Thoracic aorta (tissue), 2 donors: ENCODE measurements around the gene ARHGAP8. TPM values are rescaled to one million over a fixed set of nuclear protein-coding genes. Genes with fewer than 3 reads are reported as not detected.

Experiments
- ATAC-seq: fragments of 150-250 bp; one replicate; pipeline ENCODE4 v1.8.0; 2017; ENCODE audit warnings: low read depth; ENCODE audit not compliant: insufficient number of reproducible peaks, low FRiP score
- DNase-seq: peaks from one replicate; pipeline ENCODE4 v3.0.0-alpha.2; 2020; ENCODE audit warnings: low spot score
- H3K27ac ChIP-seq, 2 donors: fragments of 200-600 bp; sonication (generic); 1 replicate in 1 of 2; 2 replicates in 1 of 2; pipeline ENCODE4 v1.5.1; 2016; ENCODE audit warnings: mild to moderate bottlenecking in 2 of 2, moderate library complexity in 2 of 2
- H3K27me3 ChIP-seq: fragments of 200-600 bp; sonication (generic); replicated peaks from 2 replicates; pipeline ENCODE4 v1.6.0; 2016; ENCODE audit warnings: mild to moderate bottlenecking; ENCODE audit not compliant: insufficient read depth
- H3K36me3 ChIP-seq: fragments of 200-600 bp; sonication (generic); one replicate; pipeline ENCODE4 v1.5.1; 2016
- H3K4me1 ChIP-seq, 2 donors: fragments of 200-600 bp; sonication (generic); 1 replicate in 1 of 2; 2 replicates in 1 of 2; pipeline versions ENCODE4 v1.5.1 to v1.6.0; 2016; ENCODE audit warnings: low read depth in 2 of 2, mild to moderate bottlenecking in 1 of 2; ENCODE audit not compliant: control insufficient read depth in 1 of 2
- H3K4me3 ChIP-seq: fragments of 200-600 bp; sonication (generic); 2 replicates; pipeline ENCODE4 v1.5.1; 2016; ENCODE audit warnings: mild to moderate bottlenecking
- H3K9me3 ChIP-seq: fragments of 200-600 bp; sonication (generic); 2 replicates; pipeline ENCODE4 v1.5.1; 2016
- total RNA-seq, 2 donors: library from RNA; depleted of rRNA; stranded (reverse); fragments of >200 nt; gene quantifications; one replicate each; pipeline versions ENCODE4 v1.1.0 to v1.2.3, GENCODE V29; 2016
- TF ChIP-seq, protein P1 (sequence below): fragments of 200-600 bp; sonication (generic); IDR thresholded peaks from one replicate; pipeline ENCODE4 v1.5.1; 2019; ENCODE audit warnings: antibody characterized with exemption

Gene ARHGAP8
- total RNA-seq, 2 donors from 2014 or later = 1.2 to 4.0 TPM

DNA sequence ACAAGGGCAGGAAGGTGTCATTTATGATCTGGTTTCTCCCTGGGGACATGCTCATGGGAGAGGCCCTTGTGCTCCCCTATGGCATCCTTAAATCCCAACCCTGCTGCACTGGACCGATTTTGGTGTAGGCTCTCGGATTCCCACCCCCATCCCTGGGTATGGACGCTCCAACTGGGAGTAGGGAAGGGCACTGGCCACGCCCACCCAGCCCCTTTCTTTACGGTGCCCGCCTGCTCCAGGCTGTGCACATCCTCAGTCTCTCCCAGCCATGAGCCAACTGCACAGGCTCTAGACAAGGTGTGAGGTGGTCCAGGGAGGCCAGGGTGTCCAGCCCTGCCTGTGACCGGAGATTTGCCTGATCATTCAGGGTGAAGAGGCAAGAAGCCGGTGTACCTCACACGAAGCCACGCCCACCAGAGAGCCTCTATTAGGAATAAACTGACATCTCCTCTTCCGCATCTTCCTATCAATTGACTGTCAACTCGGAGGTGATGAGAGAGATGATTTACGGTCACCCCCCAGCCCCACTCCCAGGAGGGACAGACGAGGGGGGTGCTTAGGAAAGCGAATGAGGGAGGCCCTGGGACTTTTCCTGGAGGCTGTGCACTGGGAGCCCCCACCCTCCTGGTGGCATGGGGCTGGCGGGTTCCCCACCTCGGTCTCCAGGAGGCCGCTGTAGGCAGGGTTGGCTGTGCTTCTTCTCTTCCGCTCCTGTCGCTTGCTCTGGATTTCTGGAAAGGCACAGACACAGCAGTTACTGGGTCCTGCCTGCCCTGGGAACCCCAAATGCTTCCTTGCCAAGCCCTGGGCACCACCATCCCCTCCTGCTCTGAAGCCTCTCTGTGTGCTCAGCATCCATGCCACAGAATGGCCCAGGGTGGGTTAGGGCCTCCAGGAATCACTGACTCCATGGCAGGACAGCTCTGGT, 140.7 kb downstream of the ARHGAP8 start:
- no peaks in the 10 kb centered on the region for H3K9me3 ChIP-seq
- DNase-seq (no peak), ATAC-seq (no peak)
- TF ChIP-seq, protein P1, sequence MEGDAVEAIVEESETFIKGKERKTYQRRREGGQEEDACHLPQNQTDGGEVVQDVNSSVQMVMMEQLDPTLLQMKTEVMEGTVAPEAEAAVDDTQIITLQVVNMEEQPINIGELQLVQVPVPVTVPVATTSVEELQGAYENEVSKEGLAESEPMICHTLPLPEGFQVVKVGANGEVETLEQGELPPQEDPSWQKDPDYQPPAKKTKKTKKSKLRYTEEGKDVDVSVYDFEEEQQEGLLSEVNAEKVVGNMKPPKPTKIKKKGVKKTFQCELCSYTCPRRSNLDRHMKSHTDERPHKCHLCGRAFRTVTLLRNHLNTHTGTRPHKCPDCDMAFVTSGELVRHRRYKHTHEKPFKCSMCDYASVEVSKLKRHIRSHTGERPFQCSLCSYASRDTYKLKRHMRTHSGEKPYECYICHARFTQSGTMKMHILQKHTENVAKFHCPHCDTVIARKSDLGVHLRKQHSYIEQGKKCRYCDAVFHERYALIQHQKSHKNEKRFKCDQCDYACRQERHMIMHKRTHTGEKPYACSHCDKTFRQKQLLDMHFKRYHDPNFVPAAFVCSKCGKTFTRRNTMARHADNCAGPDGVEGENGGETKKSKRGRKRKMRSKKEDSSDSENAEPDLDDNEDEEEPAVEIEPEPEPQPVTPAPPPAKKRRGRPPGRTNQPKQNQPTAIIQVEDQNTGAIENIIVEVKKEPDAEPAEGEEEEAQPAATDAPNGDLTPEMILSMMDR = no peak
- no peaks in the 10 kb centered on the region for H3K4me1 ChIP-seq
- no peak overlapping the region for H3K27ac ChIP-seq
- no peak overlapping the region for H3K4me3 ChIP-seq
- H3K36me3 ChIP-seq = no peaks in the 10 kb centered on the region
- no peaks in the 10 kb centered on the region for H3K27me3 ChIP-seq

DNA sequence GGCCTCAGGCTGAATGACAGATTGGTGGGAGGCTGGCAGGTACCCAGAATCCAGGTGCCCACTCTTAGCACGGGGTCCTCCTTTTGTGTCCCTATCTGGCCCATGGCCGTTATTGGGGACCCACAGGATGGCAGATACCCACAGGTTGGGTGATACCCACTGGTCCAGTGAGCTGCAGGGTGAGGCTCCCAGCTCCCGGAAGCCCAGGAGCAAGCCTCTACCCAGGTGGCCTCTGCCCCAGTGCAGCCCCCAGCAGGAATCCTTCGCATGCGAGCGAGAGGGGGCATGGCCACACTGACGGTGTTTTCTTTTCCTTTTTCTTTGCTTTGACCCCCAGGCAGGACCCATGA, 141.3 kb downstream of the ARHGAP8 start:
- no peak for ATAC-seq
- H3K27ac ChIP-seq = no peak overlapping the region
- no peaks in the 10 kb centered on the region for H3K36me3 ChIP-seq
- H3K4me1 ChIP-seq = no peaks in the 10 kb centered on the region
- TF ChIP-seq, protein P1 = no peak
- H3K9me3 ChIP-seq = no peaks in the 10 kb centered on the region
- DNase-seq = no peak
- H3K4me3 ChIP-seq = no peak overlapping the region
- H3K27me3 ChIP-seq = no peaks in the 10 kb centered on the region

DNA sequence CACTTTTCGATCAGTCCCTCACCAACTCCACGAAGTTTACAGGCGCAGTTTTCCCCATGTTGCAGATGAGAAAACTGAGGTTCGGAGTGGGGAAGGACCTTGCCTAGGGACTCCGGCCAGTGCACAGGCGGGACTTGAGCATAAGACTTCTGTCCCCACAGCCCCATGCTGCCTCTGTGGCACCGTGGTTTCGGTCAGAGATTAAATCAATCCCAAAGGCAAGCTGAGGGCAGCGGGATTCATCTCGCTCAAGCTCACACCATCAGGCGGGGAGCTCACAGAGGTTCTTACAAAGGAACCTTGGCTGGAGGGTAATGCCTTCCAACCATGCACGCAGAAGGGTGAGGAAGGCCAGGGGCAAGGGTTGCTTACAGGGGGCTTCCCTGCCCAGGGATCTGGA, 141.9 kb downstream of the ARHGAP8 start:
- no peaks in the 10 kb centered on the region for H3K27me3 ChIP-seq
- TF ChIP-seq, protein P1 = no peak
- ATAC-seq (no peak), DNase-seq (no peak)
- no peaks in the 10 kb centered on the region for H3K9me3 ChIP-seq
- H3K4me3 ChIP-seq = no peak overlapping the region
- H3K4me1 ChIP-seq = no peaks in the 10 kb centered on the region
- H3K36me3 ChIP-seq = no peaks in the 10 kb centered on the region
- no peak overlapping the region for H3K27ac ChIP-seq

DNA sequence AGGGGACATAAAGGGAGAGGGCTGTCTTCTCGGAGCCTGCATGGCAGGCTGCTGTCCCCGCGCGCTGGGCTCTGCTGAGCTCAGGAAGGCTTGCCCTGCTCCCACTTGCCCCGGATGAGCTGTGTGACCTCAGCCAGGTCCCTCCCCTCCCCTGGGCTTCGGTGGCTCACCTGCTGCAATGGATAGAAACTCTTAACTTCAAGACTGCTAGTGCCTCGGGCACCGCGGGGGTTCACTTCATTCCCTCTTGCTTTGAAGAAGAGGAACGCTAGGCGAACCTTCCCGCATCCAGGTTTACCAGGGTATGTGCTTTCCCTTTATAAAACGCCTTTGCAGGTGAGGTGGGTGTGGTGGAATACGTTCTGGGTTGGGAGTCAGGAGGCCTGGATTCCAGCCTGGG, 142.4 kb downstream of the ARHGAP8 start:
- H3K4me1 ChIP-seq = no peaks in the 10 kb centered on the region
- no peaks in the 10 kb centered on the region for H3K36me3 ChIP-seq
- H3K27me3 ChIP-seq = no peaks in the 10 kb centered on the region
- TF ChIP-seq, protein P1 = no peak
- no peak overlapping the region for H3K4me3 ChIP-seq
- H3K27ac ChIP-seq = no peak overlapping the region
- ATAC-seq = no peak
- DNase-seq = no peak
- H3K9me3 ChIP-seq = no peaks in the 10 kb centered on the region

DNA sequence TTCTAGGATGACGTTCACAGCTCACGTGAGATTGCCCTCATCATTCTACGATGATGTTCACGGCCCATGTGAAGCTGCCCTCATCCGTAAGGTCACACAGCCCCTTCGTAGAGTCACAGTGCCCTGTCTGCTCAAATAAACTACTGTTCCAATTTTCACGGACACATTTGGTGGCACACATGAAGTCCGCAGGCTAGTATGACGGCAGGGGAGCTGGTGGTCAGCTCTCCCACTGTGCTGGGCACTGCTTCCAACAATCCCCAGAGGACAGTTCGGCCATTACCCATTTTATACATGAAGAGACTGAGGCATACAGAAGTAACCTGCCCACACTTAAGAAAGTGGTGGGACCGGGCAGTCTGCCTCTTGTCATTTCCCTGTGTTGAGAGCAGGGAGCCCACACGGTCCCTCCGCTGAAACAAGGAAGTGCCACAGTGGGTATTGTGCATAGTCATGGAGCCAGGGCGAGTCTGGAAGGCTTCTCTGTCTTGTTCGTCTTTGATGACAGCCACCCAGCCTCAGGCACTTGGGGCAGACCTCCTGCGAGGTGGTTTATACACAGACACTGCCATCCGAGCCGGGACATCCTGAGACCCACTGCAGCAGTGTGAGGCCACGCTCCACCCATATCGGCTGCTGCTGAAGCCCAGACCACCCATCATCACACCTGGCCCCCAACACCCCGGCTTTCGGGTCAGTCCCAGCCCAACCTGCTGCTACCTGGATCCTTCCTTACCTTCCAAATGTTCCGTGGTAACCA, 143.1 kb downstream of the ARHGAP8 start:
- no peak overlapping the region for H3K4me3 ChIP-seq
- ATAC-seq (no peak), DNase-seq (no peak)
- no peaks in the 10 kb centered on the region for H3K4me1 ChIP-seq
- peaks cover 3% of the 10 kb centered on the region for H3K9me3 ChIP-seq
- TF ChIP-seq, protein P1 = no peak
- no peaks in the 10 kb centered on the region for H3K27me3 ChIP-seq
- no peak overlapping the region for H3K27ac ChIP-seq
- no peaks in the 10 kb centered on the region for H3K36me3 ChIP-seq
